K562 (cell line): Measurements from ENCODE around the gene CTDSPL.

Experiments
- EP300 ChIP-seq: IDR thresholded peaks from 2 replicates; pipeline ENCODE4 v1.6.1; 2012; ENCODE audit warnings: low read length, improper control_type of control experiment
- GATA2 ChIP-seq: sonication (generic); formaldehyde crosslinking; IDR thresholded peaks from 2 replicates; pipeline ENCODE4 v1.4.0; 2020; ENCODE audit warnings: mild to moderate bottlenecking, missing genetic modification reagents
- HIVEP1 ChIP-seq: fragments of 250-450 bp; sonication (Bioruptor Pico); IDR thresholded peaks from 2 replicates; pipeline ENCODE4 v1.4.0; 2020; ENCODE audit warnings: mild to moderate bottlenecking
- JUN ChIP-seq, 2 experiments: sonication (generic) in 1 of 2; formaldehyde crosslinking in 1 of 2; IDR thresholded peaks; 2 replicates each; pipeline versions ENCODE4 v1.6.1 to v1.8.0; 2012 to 2022; ENCODE audit warnings: borderline replicate concordance in 2 of 2, mild to moderate bottlenecking in 2 of 2, improper control_type of control experiment in 1 of 2, low read depth in 1 of 2, low read length in 1 of 2, missing genetic modification reagents in 1 of 2
- NFIC ChIP-seq: fragments of 450-650 bp; IDR thresholded peaks from 2 replicates; pipeline ENCODE4 v1.6.1; 2017; ENCODE audit warnings: mild to moderate bottlenecking, inconsistent platforms
- RBM22 ChIP-seq: fragments of 200-400 bp; formaldehyde crosslinking; IDR thresholded peaks from 2 replicates; pipeline ENCODE4 v1.6.1; 2018; ENCODE audit warnings: low read length, low read depth; ENCODE audit not compliant: poor library complexity, severe bottlenecking
- TAF9B ChIP-seq: fragments of 450-650 bp; IDR thresholded peaks from 2 replicates; pipeline ENCODE4 v1.6.1; 2018; ENCODE audit warnings: mild to moderate bottlenecking; ENCODE audit not compliant: partially characterized antibody
- TF ChIP-seq, protein P1 (sequence below), 3 experiments: IDR thresholded peaks in 2 of 3; conservative IDR thresholded peaks in 1 of 3; 2 replicates each; pipeline ENCODE4 v1.5.1; 2011 to 2012; ENCODE audit warnings: low read length in 3 of 3, mild to moderate bottlenecking in 3 of 3, control low read depth in 2 of 3, improper control_type of control experiment in 1 of 3, inconsistent platforms in 1 of 3, low read depth in 1 of 3, mixed read lengths in 1 of 3, moderate library complexity in 1 of 3; ENCODE audit not compliant: insufficient read depth in 2 of 3
- TF ChIP-seq, protein P2 (sequence below): sonication (generic); formaldehyde crosslinking; IDR thresholded peaks from 2 replicates; pipeline ENCODE4 v1.5.0; 2020; ENCODE audit warnings: missing genetic modification reagents

DNA sequence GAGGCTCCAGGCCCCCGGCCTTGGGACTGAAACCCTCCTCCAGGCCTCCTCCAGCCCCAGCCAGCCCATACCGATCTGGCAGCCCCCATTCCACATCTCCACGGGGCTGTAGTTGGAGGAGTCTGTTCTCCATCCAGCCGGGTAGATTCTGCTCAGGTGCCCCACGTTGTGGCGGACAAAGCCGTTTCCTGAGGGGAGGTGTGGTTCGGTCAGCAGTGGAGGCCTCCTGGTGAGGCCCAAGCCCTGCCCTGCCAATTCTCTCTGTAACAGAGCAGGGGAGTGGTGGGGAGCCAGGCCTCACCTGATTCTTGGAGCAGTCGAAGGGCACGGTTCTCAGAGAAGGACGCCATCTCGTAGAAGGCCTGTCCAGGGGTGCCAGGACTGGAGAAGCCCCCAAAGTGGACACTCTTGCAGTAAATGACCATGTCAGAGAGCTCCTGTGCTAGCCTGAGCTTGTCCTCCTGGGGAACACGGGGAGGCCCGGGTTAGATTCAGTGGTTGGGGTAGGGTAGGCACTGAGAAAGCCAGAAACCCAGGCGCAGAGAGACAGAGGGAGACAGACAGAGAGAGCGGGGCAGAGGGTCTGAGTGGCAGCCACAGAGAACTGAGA is 147.4 kb downstream of the CTDSPL start:
- TF ChIP-seq HIVEP1 (CRISPR knock-in tag), result no peak
- no peak for TF ChIP-seq RBM22
- TF ChIP-seq EP300, result no peak
- TF ChIP-seq, protein P1, sequence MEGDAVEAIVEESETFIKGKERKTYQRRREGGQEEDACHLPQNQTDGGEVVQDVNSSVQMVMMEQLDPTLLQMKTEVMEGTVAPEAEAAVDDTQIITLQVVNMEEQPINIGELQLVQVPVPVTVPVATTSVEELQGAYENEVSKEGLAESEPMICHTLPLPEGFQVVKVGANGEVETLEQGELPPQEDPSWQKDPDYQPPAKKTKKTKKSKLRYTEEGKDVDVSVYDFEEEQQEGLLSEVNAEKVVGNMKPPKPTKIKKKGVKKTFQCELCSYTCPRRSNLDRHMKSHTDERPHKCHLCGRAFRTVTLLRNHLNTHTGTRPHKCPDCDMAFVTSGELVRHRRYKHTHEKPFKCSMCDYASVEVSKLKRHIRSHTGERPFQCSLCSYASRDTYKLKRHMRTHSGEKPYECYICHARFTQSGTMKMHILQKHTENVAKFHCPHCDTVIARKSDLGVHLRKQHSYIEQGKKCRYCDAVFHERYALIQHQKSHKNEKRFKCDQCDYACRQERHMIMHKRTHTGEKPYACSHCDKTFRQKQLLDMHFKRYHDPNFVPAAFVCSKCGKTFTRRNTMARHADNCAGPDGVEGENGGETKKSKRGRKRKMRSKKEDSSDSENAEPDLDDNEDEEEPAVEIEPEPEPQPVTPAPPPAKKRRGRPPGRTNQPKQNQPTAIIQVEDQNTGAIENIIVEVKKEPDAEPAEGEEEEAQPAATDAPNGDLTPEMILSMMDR (IDR thresholded peaks at IDR 0.05 in 2 of 3, conservative IDR thresholded peaks at IDR 0.05 in 1 of 3; ENCODE audit: insufficient read depth in 2 of 3, low read depth in 1 of 3, low read length in 3 of 3), result no peak
- no peak for TF ChIP-seq TAF9B
- TF ChIP-seq, protein P2, sequence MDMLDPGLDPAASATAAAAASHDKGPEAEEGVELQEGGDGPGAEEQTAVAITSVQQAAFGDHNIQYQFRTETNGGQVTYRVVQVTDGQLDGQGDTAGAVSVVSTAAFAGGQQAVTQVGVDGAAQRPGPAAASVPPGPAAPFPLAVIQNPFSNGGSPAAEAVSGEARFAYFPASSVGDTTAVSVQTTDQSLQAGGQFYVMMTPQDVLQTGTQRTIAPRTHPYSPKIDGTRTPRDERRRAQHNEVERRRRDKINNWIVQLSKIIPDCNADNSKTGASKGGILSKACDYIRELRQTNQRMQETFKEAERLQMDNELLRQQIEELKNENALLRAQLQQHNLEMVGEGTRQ (CRISPR knock-in tag), result no peak
- no peak for TF ChIP-seq JUN (IDR thresholded peaks at IDR 0.05; ENCODE audit: borderline replicate concordance, low read depth, low read length)
- no peak for TF ChIP-seq JUN (CRISPR knock-in tag; IDR thresholded peaks at IDR 0.05; ENCODE audit: borderline replicate concordance)
- TF ChIP-seq GATA2 (CRISPR knock-in tag), result no peak
- no peak for TF ChIP-seq NFIC
